A549 (cell line): Measurements from ENCODE around the gene SYNGR4. TPM values are rescaled to one million over a fixed set of nuclear protein-coding genes. Genes with fewer than 3 reads are reported as not detected.

ENCODE experiments used
- ATAC-seq, 2 experiments: fragments of 200-7000 bp in 1 of 2; fragments of >200 bp in 1 of 2; cut with Nextera tagmentation in 1 of 2; cut with Tn5 transposase in 1 of 2; 3 replicates each; pipeline versions ENCODE4 v1.8.0 to v1.9.1; 2018 to 2020; ENCODE audit warnings: mild to moderate bottlenecking in 1 of 2, moderate library complexity in 1 of 2
- CTCF ChIA-PET: fragments of 300-600 bp; sonication (Branson Sonifier 250); formaldehyde crosslinking; extraction: SDS; loops from one replicate; lab custom pipeline; 2021; ENCODE audit warnings: antibody characterized with exemption, inconsistent platforms; lab: Yijun Ruan, JAX
- POLR2A ChIA-PET: fragments of 350-600 bp; formaldehyde crosslinking; extraction: SDS; loops from one replicate; lab custom pipeline; 2021; ENCODE audit warnings: antibody characterized with exemption, inconsistent platforms; lab: Yijun Ruan, JAX
- DNase-seq, 2 experiments: peaks; one replicate each; pipeline versions ENCODE4 v3.0.0 to v3.0.0-alpha.2; 2011 to 2016; ENCODE audit warnings: low read depth in 1 of 2, low spot score in 1 of 2
- FAIRE-seq: peaks from 2 replicates; lab custom pipeline; 2011; peaks lifted over from hg19 to GRCh38; lab: Jason Lieb, UNC
- H3K27ac ChIP-seq, 2 experiments: fragments of >200 bp; sonication (Bioruptor Twin); formaldehyde crosslinking; 3 replicates each; pipeline ENCODE4 v1.5.1; 2016 to 2017
- H3K4me1 ChIP-seq: fragments of >200 bp; sonication (Bioruptor Twin); formaldehyde crosslinking; 3 replicates; pipeline ENCODE4 v1.6.1; 2016
- H3K4me2 ChIP-seq: fragments of >200 bp; sonication (Bioruptor Twin); formaldehyde crosslinking; 3 replicates; pipeline ENCODE4 v1.6.1; 2016
- H3K4me3 ChIP-seq: fragments of >200 bp; sonication (Bioruptor Twin); formaldehyde crosslinking; 3 replicates; pipeline ENCODE4 v1.5.1; 2016
- H3K9me3 ChIP-seq: fragments of >200 bp; sonication (Bioruptor Twin); formaldehyde crosslinking; 3 replicates; pipeline ENCODE4 v1.6.1; 2016
- BCL3 ChIP-seq: fragments of >200 bp; sonication (Bioruptor Twin); formaldehyde crosslinking; IDR thresholded peaks from 3 replicates; pipeline ENCODE4 v1.6.1; 2016
- CEBPB ChIP-seq, 2 experiments: fragments of >200 bp in 1 of 2; sonication (Bioruptor Twin) in 1 of 2; formaldehyde crosslinking in 1 of 2; IDR thresholded peaks; 2 replicates each; pipeline ENCODE4 v1.6.1; 2012 to 2016
- CHD2 ChIP-seq: fragments of 150-350 bp; IDR thresholded peaks from 2 replicates; pipeline ENCODE4 v1.6.1; 2014; ENCODE audit warnings: low read length; ENCODE audit not compliant: partially characterized antibody
- E2F6 ChIP-seq: IDR thresholded peaks from 2 replicates; pipeline ENCODE4 v1.6.1; 2012; ENCODE audit warnings: low read depth, borderline replicate concordance
- EHMT2 ChIP-seq: fragments of 200-600 bp; sonication (generic); IDR thresholded peaks from 2 replicates; pipeline ENCODE4 v1.6.1; 2016; ENCODE audit warnings: antibody characterized with exemption, low read depth, mild to moderate bottlenecking, moderate library complexity
- ESRRA ChIP-seq: fragments of 150-350 bp; IDR thresholded peaks from 2 replicates; pipeline ENCODE4 v1.6.1; 2014; ENCODE audit warnings: mild to moderate bottlenecking, low read length, borderline replicate concordance
- HOXA7 ChIP-seq: fragments of 250-450 bp; sonication (Bioruptor Pico); IDR thresholded peaks from 2 replicates; pipeline ENCODE4 v1.5.0; 2020; ENCODE audit warnings: mild to moderate bottlenecking, moderate library complexity
- KDM1A ChIP-seq: fragments of 200-600 bp; sonication (generic); IDR thresholded peaks from 2 replicates; pipeline ENCODE4 v1.6.1; 2016; ENCODE audit warnings: low read depth, mild to moderate bottlenecking
- MAZ ChIP-seq: fragments of 150-350 bp; IDR thresholded peaks from 2 replicates; pipeline ENCODE4 v1.6.1; 2014; ENCODE audit warnings: antibody characterized with exemption, low read depth, low read length, borderline replicate concordance
- MYC ChIP-seq: IDR thresholded peaks from 2 replicates; pipeline ENCODE4 v1.6.1; 2012; ENCODE audit warnings: mild to moderate bottlenecking, inconsistent platforms, low read length, improper control_type of control experiment, borderline replicate concordance
- NR3C1 ChIP-seq: fragments of >200 bp; sonication (Bioruptor Twin); formaldehyde crosslinking; IDR thresholded peaks from 3 replicates; pipeline ENCODE4 v1.6.1; 2017
- POLR2A ChIP-seq: IDR thresholded peaks from 2 replicates; pipeline ENCODE4 v1.6.1; 2012; ENCODE audit warnings: mild to moderate bottlenecking, low read length
- POLR2AphosphoS2 ChIP-seq: conservative IDR thresholded peaks from 2 replicates; pipeline ENCODE4 v1.6.1; 2012; ENCODE audit warnings: low read length, improper control_type of control experiment, inconsistent platforms
- RAD21 ChIP-seq, 2 experiments: fragments of >200 bp in 1 of 2; sonication (Bioruptor Twin) in 1 of 2; formaldehyde crosslinking in 1 of 2; IDR thresholded peaks in 1 of 2; conservative IDR thresholded peaks in 1 of 2; 2 replicates in 1 of 2; 3 replicates in 1 of 2; pipeline ENCODE4 v1.6.1; 2012 to 2018; ENCODE audit warnings: inconsistent platforms in 1 of 2
- REST ChIP-seq: fragments of 200-600 bp; sonication (generic); IDR thresholded peaks from 2 replicates; pipeline ENCODE4 v1.6.1; 2016; ENCODE audit warnings: antibody characterized with exemption, mild to moderate bottlenecking, moderate library complexity
- ZSCAN20 ChIP-seq: fragments of 250-450 bp; sonication (Bioruptor Pico); IDR thresholded peaks from 2 replicates; pipeline ENCODE4 v1.8.0; 2022; ENCODE audit warnings: mild to moderate bottlenecking, moderate library complexity
- WGBS: methylation state at CpG from one replicate; pipeline ENCODE4 v1.1.6; 2017; ENCODE audit errors: missing lambda C conversion rate; 5-methylcytosine and 5-hydroxymethylcytosine counted together
- polyA plus RNA-seq, 4 experiments: library from polyadenylated mRNA; depleted of rRNA in 3 of 4; stranded (reverse); fragments of >200 nt; fragmentation: RNase III in 1 of 4; extraction: RNeasy Plus Mini Kit Qiagen cat#74134 plus additional on column Dnase treatment in 1 of 4; gene quantifications; 2 replicates in 3 of 4; 3 replicates in 1 of 4; pipeline ENCODE4 v1.2.3, GENCODE V29; 2011 to 2017
- TF ChIP-seq, protein P1 (sequence below): fragments of 150-350 bp; IDR thresholded peaks from 2 replicates; pipeline ENCODE4 v1.6.1; 2014; ENCODE audit warnings: low read depth, mild to moderate bottlenecking, low read length
- TF ChIP-seq, protein P2 (sequence below): fragments of 250-450 bp; sonication (Bioruptor Pico); IDR thresholded peaks from 2 replicates; pipeline ENCODE4 v1.5.0; 2021; ENCODE audit warnings: mild to moderate bottlenecking, moderate library complexity, borderline replicate concordance
- TF ChIP-seq, protein P3 (sequence below): IDR thresholded peaks from 2 replicates; pipeline ENCODE4 v1.6.1; 2012
- TF ChIP-seq, protein P4 (sequence below): fragments of >200 bp; sonication (Bioruptor Twin); formaldehyde crosslinking; IDR thresholded peaks from 2 replicates; pipeline ENCODE4 v1.6.1; 2016

Gene SYNGR4
- polyA plus RNA-seq, 2 of the 4 experiments (the other 2 are of a cell fraction), result 2.3 to 4.4 TPM

GRCh38 chr19:48338802-48339503 is 25.2 kb upstream of the SYNGR4 start:
- ATAC-seq (peak; percentile 11 to 18; a peak in 3 of 6 replicates), FAIRE-seq (no peak), DNase-seq (no peak)
- Histone ChIP-seq H3K4me2 (0 out of 3 replicates have a peak overlapping the region, but pooled peaks have one; percentile 3), H3K4me3 (no peak overlapping the region), H3K27ac (peak overlapping the region in 1 of 2 experiments; percentile 45; a peak in 2 of 6 replicates), H3K9me3 (no peaks in the 10 kb centered on the region), H3K4me1 (peaks cover 20% of the 10 kb centered on the region)
- 89% methylated on average over 14 of the region's 14 CpGs for WGBS
- TF ChIP-seq EHMT2 (no peak), RAD21 (conservative IDR thresholded peaks at IDR 0.05 in 1 of 2, IDR thresholded peaks at IDR 0.05 in 1 of 2) (peak in 1 of 2 experiments; percentile 51; a peak in 3 of 5 replicates), NR3C1 (no peak), HOXA7 (CRISPR knock-in tag) (no peak)
- TF ChIP-seq, protein P1, sequence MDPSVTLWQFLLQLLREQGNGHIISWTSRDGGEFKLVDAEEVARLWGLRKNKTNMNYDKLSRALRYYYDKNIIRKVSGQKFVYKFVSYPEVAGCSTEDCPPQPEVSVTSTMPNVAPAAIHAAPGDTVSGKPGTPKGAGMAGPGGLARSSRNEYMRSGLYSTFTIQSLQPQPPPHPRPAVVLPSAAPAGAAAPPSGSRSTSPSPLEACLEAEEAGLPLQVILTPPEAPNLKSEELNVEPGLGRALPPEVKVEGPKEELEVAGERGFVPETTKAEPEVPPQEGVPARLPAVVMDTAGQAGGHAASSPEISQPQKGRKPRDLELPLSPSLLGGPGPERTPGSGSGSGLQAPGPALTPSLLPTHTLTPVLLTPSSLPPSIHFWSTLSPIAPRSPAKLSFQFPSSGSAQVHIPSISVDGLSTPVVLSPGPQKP, result no peak
- TF ChIP-seq, protein P2, sequence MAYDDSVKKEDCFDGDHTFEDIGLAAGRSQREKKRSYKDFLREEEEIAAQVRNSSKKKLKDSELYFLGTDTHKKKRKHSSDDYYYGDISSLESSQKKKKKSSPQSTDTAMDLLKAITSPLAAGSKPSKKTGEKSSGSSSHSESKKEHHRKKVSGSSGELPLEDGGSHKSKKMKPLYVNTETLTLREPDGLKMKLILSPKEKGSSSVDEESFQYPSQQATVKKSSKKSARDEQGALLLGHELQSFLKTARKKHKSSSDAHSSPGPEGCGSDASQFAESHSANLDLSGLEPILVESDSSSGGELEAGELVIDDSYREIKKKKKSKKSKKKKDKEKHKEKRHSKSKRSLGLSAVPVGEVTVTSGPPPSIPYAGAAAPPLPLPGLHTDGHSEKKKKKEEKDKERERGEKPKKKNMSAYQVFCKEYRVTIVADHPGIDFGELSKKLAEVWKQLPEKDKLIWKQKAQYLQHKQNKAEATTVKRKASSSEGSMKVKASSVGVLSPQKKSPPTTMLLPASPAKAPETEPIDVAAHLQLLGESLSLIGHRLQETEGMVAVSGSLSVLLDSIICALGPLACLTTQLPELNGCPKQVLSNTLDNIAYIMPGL, result no peak
- POLR2A ChIA-PET, result no interaction called here
- CTCF ChIA-PET, result interaction anchor here (0.9 to 17.6 kb wide), 8 partner anchors 12 to 270 kb away, joined by 3 to 416 read pairs (median 11); partner anchors contain the start of genes EMP3 and KDELR1

GRCh38 chr19:48340995-48341394 is 23.2 kb upstream of the SYNGR4 start:
- ChIA-PET CTCF (interaction anchor here (0.8 to 17.6 kb wide), 10 partner anchors 8 to 377 kb away, joined by 3 to 416 read pairs (median 4); partner anchors contain the start of genes EMP3 and KDELR1), POLR2A (interaction anchor here (1.0 to 1.5 kb wide), 3 partner anchors 13 to 22 kb away, joined by 3 to 5 read pairs (median 3); partner anchors contain the start of gene TMEM143)
- FAIRE-seq, result no peak
- DNase-seq, result no peak
- Histone ChIP-seq H3K4me1 (peaks cover 20% of the 10 kb centered on the region), H3K27ac (peak overlapping the region in 1 of 2 experiments; percentile 6; a peak in 2 of 6 replicates), H3K4me2 (no peak overlapping the region), H3K9me3 (no peaks in the 10 kb centered on the region), H3K4me3 (no peak overlapping the region)
- TF ChIP-seq, protein P3, sequence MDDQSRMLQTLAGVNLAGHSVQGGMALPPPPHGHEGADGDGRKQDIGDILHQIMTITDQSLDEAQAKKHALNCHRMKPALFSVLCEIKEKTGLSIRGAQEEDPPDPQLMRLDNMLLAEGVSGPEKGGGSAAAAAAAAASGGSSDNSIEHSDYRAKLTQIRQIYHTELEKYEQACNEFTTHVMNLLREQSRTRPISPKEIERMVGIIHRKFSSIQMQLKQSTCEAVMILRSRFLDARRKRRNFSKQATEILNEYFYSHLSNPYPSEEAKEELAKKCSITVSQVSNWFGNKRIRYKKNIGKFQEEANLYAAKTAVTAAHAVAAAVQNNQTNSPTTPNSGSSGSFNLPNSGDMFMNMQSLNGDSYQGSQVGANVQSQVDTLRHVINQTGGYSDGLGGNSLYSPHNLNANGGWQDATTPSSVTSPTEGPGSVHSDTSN, result no peak
- TF ChIP-seq E2F6 (no peak), CEBPB (IDR thresholded peaks at IDR 0.05) (no peak), POLR2AphosphoS2 (no peak), REST (no peak), ZSCAN20 (no peak), KDM1A (no peak), ESRRA (no peak), CHD2 (no peak), MYC (no peak), POLR2A (no peak), EHMT2 (no peak), MAZ (no peak), BCL3 (no peak)
- TF ChIP-seq, protein P4, sequence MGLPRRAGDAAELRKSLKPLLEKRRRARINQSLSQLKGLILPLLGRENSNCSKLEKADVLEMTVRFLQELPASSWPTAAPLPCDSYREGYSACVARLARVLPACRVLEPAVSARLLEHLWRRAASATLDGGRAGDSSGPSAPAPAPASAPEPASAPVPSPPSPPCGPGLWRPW, result no peak
- WGBS, result 76% methylated on average over 11 of the region's 11 CpGs
- peak; percentile 5 to 26; a peak in 2 of 6 replicates for ATAC-seq
